IPS-18a (cell line): ENCODE data around the gene INTS1.

Experiments
- H3K27ac ChIP-seq: one replicate; pipeline ENCODE4 v1.5.1; 2013; ENCODE audit warnings: low read length
- H3K27me3 ChIP-seq: one replicate; pipeline ENCODE4 v1.6.1; 2013; ENCODE audit warnings: mild to moderate bottlenecking, low read length; ENCODE audit not compliant: control insufficient read depth, insufficient read depth
- H3K36me3 ChIP-seq: one replicate; pipeline ENCODE4 v1.6.1; 2013; ENCODE audit warnings: low read depth, low read length; ENCODE audit not compliant: control insufficient read depth
- H3K4me1 ChIP-seq: one replicate; pipeline ENCODE4 v1.6.1; 2013; ENCODE audit warnings: low read depth, low read length; ENCODE audit not compliant: control insufficient read depth
- H3K4me3 ChIP-seq: one replicate; pipeline ENCODE4 v1.5.1; 2013; ENCODE audit warnings: low read length
- H3K9ac ChIP-seq: one replicate; pipeline ENCODE4 v1.6.1; 2013; ENCODE audit warnings: mild to moderate bottlenecking, low read length, moderate library complexity
- H3K9me3 ChIP-seq: one replicate; pipeline ENCODE4 v1.6.1; 2013; ENCODE audit warnings: low read depth, low read length; ENCODE audit not compliant: control insufficient read depth

The INTS1 gene

GRCh38 chr7:1497293-1497927 lies 6.8 kb downstream of the INTS1 start:
- Histone ChIP-seq H3K27me3 (no peaks in the 10 kb centered on the region), H3K9me3 (no peaks in the 10 kb centered on the region), H3K4me3 (no peak overlapping the region), H3K9ac (no peak overlapping the region), H3K27ac (no peak overlapping the region), H3K36me3 (peaks cover 55% of the 10 kb centered on the region), H3K4me1 (no peaks in the 10 kb centered on the region)

GRCh38 chr7:1496531-1497292 lies 7.5 kb downstream of the INTS1 start:
- H3K36me3 ChIP-seq = peaks cover 54% of the 10 kb centered on the region
- no peak overlapping the region for H3K9ac ChIP-seq
- H3K9me3 ChIP-seq = no peaks in the 10 kb centered on the region
- no peak overlapping the region for H3K27ac ChIP-seq
- H3K4me3 ChIP-seq = no peak overlapping the region
- H3K4me1 ChIP-seq = no peaks in the 10 kb centered on the region
- no peaks in the 10 kb centered on the region for H3K27me3 ChIP-seq

- Histone ChIP-seq H3K4me3 (no peak overlapping the region), H3K27me3 (no peaks in the 10 kb centered on the region), H3K9ac (no peak overlapping the region), H3K9me3 (no peaks in the 10 kb centered on the region), H3K36me3 (peaks cover 55% of the 10 kb centered on the region), H3K27ac (no peak overlapping the region), H3K4me1 (no peaks in the 10 kb centered on the region)
Measured at GRCh38 chr7:1495564-1496242, 8.5 kb downstream of the INTS1 start.

- H3K27me3 ChIP-seq = no peaks in the 10 kb centered on the region
- H3K9ac ChIP-seq = no peak overlapping the region
- peaks cover 52% of the 10 kb centered on the region for H3K36me3 ChIP-seq
- H3K9me3 ChIP-seq = no peaks in the 10 kb centered on the region
- H3K4me3 ChIP-seq = no peak overlapping the region
- no peak overlapping the region for H3K27ac ChIP-seq
- H3K4me1 ChIP-seq = no peaks in the 10 kb centered on the region
Measured at GRCh38 chr7:1494866-1495563, 9.2 kb downstream of the INTS1 start.

- H3K4me3 ChIP-seq = no peak overlapping the region
- H3K36me3 ChIP-seq = peaks cover 48% of the 10 kb centered on the region
- H3K9ac ChIP-seq = no peak overlapping the region
- H3K4me1 ChIP-seq = no peaks in the 10 kb centered on the region
- no peaks in the 10 kb centered on the region for H3K9me3 ChIP-seq
- no peaks in the 10 kb centered on the region for H3K27me3 ChIP-seq
- no peak overlapping the region for H3K27ac ChIP-seq
Measured at GRCh38 chr7:1494447-1494846, 9.7 kb downstream of the INTS1 start.

GRCh38 chr7:1493571-1493970 lies 10.6 kb downstream of the INTS1 start:
- no peak overlapping the region for H3K27ac ChIP-seq
- H3K27me3 ChIP-seq = no peaks in the 10 kb centered on the region
- H3K4me3 ChIP-seq = no peak overlapping the region
- no peaks in the 10 kb centered on the region for H3K9me3 ChIP-seq
- peaks cover 52% of the 10 kb centered on the region for H3K36me3 ChIP-seq
- H3K9ac ChIP-seq = no peak overlapping the region
- no peaks in the 10 kb centered on the region for H3K4me1 ChIP-seq

GRCh38 chr7:1493129-1493528 lies 11.1 kb downstream of the INTS1 start:
- Histone ChIP-seq H3K9me3 (no peaks in the 10 kb centered on the region), H3K27ac (no peak overlapping the region), H3K4me1 (no peaks in the 10 kb centered on the region), H3K9ac (no peak overlapping the region), H3K27me3 (no peaks in the 10 kb centered on the region), H3K36me3 (peaks cover 50% of the 10 kb centered on the region), H3K4me3 (no peak overlapping the region)

- H3K36me3 ChIP-seq = peaks cover 49% of the 10 kb centered on the region
- H3K4me1 ChIP-seq = no peaks in the 10 kb centered on the region
- no peak overlapping the region for H3K9ac ChIP-seq
- H3K27ac ChIP-seq = no peak overlapping the region
- no peaks in the 10 kb centered on the region for H3K9me3 ChIP-seq
- H3K4me3 ChIP-seq = no peak overlapping the region
- H3K27me3 ChIP-seq = no peaks in the 10 kb centered on the region
Measured at GRCh38 chr7:1492640-1493039, 11.5 kb downstream of the INTS1 start.

- peaks cover 49% of the 10 kb centered on the region for H3K36me3 ChIP-seq
- no peak overlapping the region for H3K9ac ChIP-seq
- no peak overlapping the region for H3K4me3 ChIP-seq
- H3K27me3 ChIP-seq = no peaks in the 10 kb centered on the region
- no peaks in the 10 kb centered on the region for H3K4me1 ChIP-seq
- H3K9me3 ChIP-seq = no peaks in the 10 kb centered on the region
- no peak overlapping the region for H3K27ac ChIP-seq
Measured at GRCh38 chr7:1492221-1492620, 12.0 kb downstream of the INTS1 start.

GRCh38 chr7:1490837-1491236 lies 13.4 kb downstream of the INTS1 start:
- no peak overlapping the region for H3K27ac ChIP-seq
- H3K9ac ChIP-seq = no peak overlapping the region
- no peak overlapping the region for H3K4me3 ChIP-seq
- peaks cover 53% of the 10 kb centered on the region for H3K36me3 ChIP-seq
- H3K4me1 ChIP-seq = no peaks in the 10 kb centered on the region
- H3K27me3 ChIP-seq = no peaks in the 10 kb centered on the region
- no peaks in the 10 kb centered on the region for H3K9me3 ChIP-seq

GRCh38 chr7:1489336-1489735 lies 14.9 kb downstream of the INTS1 start:
- Histone ChIP-seq H3K9me3 (no peaks in the 10 kb centered on the region), H3K4me1 (no peaks in the 10 kb centered on the region), H3K36me3 (peaks cover 59% of the 10 kb centered on the region), H3K27me3 (no peaks in the 10 kb centered on the region), H3K27ac (no peak overlapping the region), H3K4me3 (no peak overlapping the region), H3K9ac (no peak overlapping the region)
